ENCODE data around the gene ERVW-1.
"Not testable (repeated sequence)": the region's sequence is repeated elsewhere in the genome, so short reads cannot be mapped to it uniquely, and the experiment has no call there.

Gene ERVW-1

GRCh38 chr7:92477681-92478080 lies at the start of gene ERVW-1:
TSS of gene ERVW-1 (minus strand) at chr7:92477946. CDS start at chr7:92470381, 7,565 bp downstream.
- not testable (repeated sequence) for DNase-seq (ENCODE audit: low read depth in 2 of 2)

GRCh38 chr7:92523110-92523509 lies 45.4 kb upstream of the ERVW-1 start:
- no peak for DNase-seq (ENCODE audit: low read depth in 2 of 2)

- no peak for DNase-seq (ENCODE audit: low read depth in 2 of 2)
Observed at GRCh38 chr7:92520024-92520423, 42.3 kb upstream of the ERVW-1 start.

GRCh38 chr7:92517631-92518030 lies 39.9 kb upstream of the ERVW-1 start:
- DNase-seq (ENCODE audit: low read depth in 2 of 2), result no peak

GRCh38 chr7:92513167-92513902 lies 35.6 kb upstream of the ERVW-1 start:
- no peak for DNase-seq (ENCODE audit: low read depth in 2 of 2)

- DNase-seq (ENCODE audit: low read depth in 2 of 2), result no peak
Observed at GRCh38 chr7:92508946-92509345, 31.2 kb upstream of the ERVW-1 start.

- DNase-seq (ENCODE audit: low read depth in 2 of 2), result no peak
Observed at GRCh38 chr7:92506363-92506762, 28.6 kb upstream of the ERVW-1 start.

GRCh38 chr7:92504563-92504962 lies 26.8 kb upstream of the ERVW-1 start:
- no peak for DNase-seq (ENCODE audit: low read depth in 2 of 2)

GRCh38 chr7:92503767-92504166 lies 26.0 kb upstream of the ERVW-1 start:
- no peak for DNase-seq (ENCODE audit: low read depth in 2 of 2)

GRCh38 chr7:92498557-92498956 lies 20.8 kb upstream of the ERVW-1 start:
- no peak for DNase-seq (ENCODE audit: low read depth in 2 of 2)

- no peak for DNase-seq (ENCODE audit: low read depth in 2 of 2)
Observed at GRCh38 chr7:92496876-92497275, 19.1 kb upstream of the ERVW-1 start.

- no peak for DNase-seq (ENCODE audit: low read depth in 2 of 2)
Observed at GRCh38 chr7:92489634-92490033, 11.9 kb upstream of the ERVW-1 start.

- no peak for DNase-seq (ENCODE audit: low read depth in 2 of 2)
Observed at GRCh38 chr7:92487804-92488203, 10.1 kb upstream of the ERVW-1 start.

GRCh38 chr7:92485974-92486373 lies 8.2 kb upstream of the ERVW-1 start:
- no peak for DNase-seq (ENCODE audit: low read depth in 2 of 2)

GRCh38 chr7:92485267-92485892 lies 7.6 kb upstream of the ERVW-1 start:
- DNase-seq (ENCODE audit: low read depth in 2 of 2), result no peak

- not testable (repeated sequence) for DNase-seq (ENCODE audit: low read depth in 2 of 2)
Observed at GRCh38 chr7:92484226-92484625, 6.5 kb upstream of the ERVW-1 start.

- not testable (repeated sequence) for DNase-seq (ENCODE audit: low read depth in 2 of 2)
Observed at GRCh38 chr7:92483624-92484023, 5.9 kb upstream of the ERVW-1 start.

- not testable (repeated sequence) for DNase-seq (ENCODE audit: low read depth in 2 of 2)
Observed at GRCh38 chr7:92479146-92479545, 1.4 kb upstream of the ERVW-1 start.

GRCh38 chr7:92478711-92479110 lies 965 bp upstream of the ERVW-1 start:
- no peak for DNase-seq (ENCODE audit: low read depth in 2 of 2)

GRCh38 chr7:92478095-92478494 lies 349 bp upstream of the ERVW-1 start:
- DNase-seq (ENCODE audit: low read depth in 2 of 2), result no peak

- not testable (repeated sequence) for DNase-seq (ENCODE audit: low read depth in 2 of 2)
Observed at GRCh38 chr7:92475851-92476590, 1.7 kb downstream of the ERVW-1 start.

GRCh38 chr7:92475261-92475770 lies 2.4 kb downstream of the ERVW-1 start:
- DNase-seq (ENCODE audit: low read depth in 2 of 2), result not testable (repeated sequence)

Data from stimulated activated CD4-positive, alpha-beta T cell treated with anti-CD3 and anti-CD28 coated beads, Interleukin-1b, Interleukin-23, amount 100 ng/mL, for 1 hour (primary cell).